GM18909 (cell line): Measurements from ENCODE around the gene RAB12.
"Not testable (repeated sequence)": the region's sequence is repeated elsewhere in the genome, so short reads cannot be mapped to it uniquely, and the experiment has no call there.

Source experiments
- ATAC-seq: cut with Tn5 transposase; IDR thresholded peaks from one replicate; pipeline ENCODE4 v1.9.1; 2021; ENCODE audit warnings: mild to moderate bottlenecking; ENCODE audit not compliant: unreplicated experiment, poor library complexity

The RAB12 gene

DNA sequence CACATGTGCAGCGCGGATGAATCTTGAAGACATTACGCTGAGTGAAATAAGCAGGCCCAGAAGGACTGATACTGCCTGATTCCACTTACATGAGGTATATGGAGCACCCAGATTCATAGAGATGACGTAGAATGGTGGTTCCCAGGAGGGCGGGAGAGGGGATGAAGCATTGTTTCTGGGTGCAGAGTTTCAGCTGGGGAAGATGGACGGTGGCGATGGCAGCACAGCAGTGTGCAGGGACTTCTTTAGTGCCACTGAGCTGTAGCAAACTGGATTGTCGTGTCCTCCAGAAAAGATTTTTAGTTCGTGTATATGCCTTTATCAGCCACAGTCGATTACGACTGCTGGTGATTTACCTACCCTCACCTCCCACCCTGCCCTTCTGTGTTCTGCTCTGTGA is 30.5 kb downstream of the RAB12 start:
- ATAC-seq, result no peak

DNA sequence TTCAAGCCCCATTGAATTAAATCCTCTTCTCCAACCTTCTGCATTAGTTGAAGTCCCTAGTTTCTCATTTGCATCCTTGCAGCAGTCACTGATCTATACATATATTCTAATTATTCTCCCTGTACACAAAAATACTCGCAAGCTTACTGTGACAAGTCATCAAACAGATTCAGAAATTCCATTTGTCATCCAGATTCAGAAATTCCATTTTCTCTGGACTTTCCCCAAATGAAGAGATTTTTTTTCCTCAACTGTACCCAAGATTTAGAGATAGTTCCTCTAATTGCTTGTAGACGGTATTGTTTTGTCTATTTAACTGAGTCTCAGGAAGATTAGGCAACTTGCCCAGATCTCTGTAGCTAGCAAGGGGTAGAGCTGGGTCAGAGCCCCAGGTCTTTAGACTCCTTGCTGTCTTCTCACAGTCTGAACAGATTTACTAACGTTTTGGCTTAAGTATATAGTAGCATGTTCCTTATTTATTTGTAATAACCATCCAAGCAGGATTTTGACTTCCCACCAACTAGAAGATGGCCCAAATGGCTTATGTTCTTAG is 34.2 kb downstream of the RAB12 start:
- no peak for ATAC-seq

DNA sequence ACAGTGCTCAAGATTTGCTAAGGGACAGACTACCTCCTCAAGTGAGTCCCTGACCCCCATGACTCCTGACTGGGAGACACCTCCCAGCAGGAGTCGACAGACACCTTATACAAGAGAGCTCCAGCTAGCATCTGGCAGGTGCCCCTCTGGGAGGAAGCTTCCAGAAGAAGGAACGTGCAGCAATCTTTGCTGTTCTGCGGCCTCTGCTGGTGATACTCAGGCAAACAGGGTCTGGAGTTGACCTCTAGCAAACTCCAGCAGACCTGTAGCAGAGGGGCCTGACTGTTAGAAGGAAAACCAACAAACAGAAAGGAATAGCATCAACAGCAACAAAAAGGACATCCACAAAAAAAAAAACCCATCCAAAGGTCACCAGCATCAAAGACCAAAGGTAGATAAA is 38.1 kb downstream of the RAB12 start:
- ATAC-seq, result not testable (repeated sequence)

DNA sequence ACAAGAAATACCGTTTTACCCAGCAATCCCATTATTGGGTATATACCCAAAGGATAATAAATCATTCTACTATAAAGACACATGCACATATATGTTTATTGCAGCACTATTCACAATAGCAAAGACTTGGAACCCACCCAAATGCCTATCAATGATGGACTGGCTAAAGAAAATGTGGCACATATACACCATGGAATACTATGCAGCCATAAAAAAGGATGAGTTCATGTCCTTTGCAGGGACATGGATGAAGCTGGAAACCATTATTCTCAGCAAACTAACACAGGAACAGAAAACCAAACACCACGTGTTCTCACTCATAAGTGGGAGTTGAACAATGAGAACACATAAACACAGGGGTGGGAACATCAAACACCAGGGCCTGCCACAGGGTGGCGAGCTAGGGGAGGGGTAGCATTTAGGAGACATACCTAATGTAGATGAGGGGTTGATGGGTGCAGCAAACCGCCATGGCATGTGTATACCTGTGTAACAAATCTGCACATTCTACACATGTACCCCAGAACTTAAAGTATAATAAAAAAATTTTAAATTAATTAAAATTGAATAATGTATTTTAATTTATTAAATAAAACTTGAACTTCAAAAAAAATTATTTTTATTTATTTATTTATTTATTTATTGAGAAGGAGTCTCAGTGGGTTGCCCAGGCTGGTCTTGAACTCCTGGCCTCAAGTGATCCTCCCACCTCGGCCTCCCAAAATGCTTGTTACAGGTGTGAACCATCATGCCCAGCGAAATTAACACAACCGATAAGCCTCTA is 42.4 kb downstream of the RAB12 start:
- ATAC-seq, result not testable (repeated sequence)

GRCh38 chr18:8654503-8655451 is 45.5 kb downstream of the RAB12 start:
- ATAC-seq, result no peak

GRCh38 chr18:8656232-8656631 is 47.0 kb downstream of the RAB12 start:
- no peak for ATAC-seq

DNA sequence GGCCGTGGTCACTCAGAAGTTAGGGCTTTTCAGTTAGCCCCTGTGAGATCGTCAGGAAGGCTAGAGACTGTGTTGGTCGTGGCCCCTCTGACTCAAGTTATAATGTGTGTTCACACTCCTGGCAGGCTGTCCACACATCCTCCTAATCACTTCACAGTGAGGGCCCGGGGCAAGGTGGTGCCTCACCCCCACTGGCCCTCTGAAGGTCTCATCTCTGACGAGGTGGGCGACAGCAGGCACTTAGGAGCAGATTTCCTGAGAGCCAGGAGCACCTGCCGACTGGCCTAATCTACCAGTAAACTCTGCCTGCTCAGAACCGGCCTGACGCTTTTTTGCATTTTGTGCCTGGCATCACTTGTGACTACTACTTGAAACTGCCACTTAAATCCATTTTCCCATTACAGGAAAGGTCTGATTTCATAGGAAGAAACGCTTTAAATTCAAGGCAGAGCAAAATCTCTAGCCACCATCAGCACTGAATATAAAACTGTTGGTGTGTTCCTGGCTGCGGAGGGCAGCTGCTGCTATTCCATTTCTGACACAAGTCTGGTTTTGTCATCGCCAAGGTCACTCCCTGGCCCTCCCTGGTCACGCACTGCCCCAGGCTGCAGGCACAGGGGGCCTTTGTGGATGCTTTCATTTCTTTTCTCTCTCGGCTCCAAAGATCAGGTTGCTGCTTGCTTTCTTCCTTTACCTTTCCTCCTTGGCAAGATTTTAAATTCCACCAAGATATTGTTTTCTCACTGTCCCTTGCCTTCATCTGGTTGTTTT is 48.0 kb downstream of the RAB12 start:
- no peak for ATAC-seq

GRCh38 chr18:8657873-8658470 is 48.7 kb downstream of the RAB12 start:
- no peak for ATAC-seq

DNA sequence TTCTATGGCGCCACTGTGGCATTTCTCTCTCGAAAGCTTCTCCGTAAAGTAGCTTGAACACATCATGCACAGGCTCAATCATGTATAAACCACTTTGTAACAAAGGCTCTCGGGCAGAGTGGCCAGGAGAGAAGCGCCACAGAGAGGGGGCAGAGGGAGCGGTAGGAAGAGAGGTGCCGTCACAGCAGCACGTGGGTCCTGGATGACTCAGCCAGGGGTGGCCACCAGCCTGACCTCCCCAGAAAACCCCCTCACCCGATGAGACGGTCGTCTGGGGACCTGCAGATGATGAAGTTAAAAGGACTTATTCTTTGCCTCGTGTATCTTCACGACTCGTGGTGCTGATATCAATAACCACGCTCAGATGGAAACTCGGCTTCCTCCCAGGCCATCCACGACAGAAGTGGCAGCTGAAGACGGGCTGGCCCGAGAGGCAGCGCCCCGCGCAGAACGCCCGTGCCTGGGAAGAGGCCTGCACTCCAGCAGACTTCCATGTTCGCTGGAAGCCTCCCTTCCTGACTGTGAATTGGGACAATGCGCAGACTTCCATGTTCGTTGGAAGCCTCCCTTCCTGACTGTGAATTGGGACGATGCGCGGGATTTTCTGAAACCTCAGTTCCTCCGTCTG is 49.7 kb downstream of the RAB12 start:
- no peak for ATAC-seq

DNA sequence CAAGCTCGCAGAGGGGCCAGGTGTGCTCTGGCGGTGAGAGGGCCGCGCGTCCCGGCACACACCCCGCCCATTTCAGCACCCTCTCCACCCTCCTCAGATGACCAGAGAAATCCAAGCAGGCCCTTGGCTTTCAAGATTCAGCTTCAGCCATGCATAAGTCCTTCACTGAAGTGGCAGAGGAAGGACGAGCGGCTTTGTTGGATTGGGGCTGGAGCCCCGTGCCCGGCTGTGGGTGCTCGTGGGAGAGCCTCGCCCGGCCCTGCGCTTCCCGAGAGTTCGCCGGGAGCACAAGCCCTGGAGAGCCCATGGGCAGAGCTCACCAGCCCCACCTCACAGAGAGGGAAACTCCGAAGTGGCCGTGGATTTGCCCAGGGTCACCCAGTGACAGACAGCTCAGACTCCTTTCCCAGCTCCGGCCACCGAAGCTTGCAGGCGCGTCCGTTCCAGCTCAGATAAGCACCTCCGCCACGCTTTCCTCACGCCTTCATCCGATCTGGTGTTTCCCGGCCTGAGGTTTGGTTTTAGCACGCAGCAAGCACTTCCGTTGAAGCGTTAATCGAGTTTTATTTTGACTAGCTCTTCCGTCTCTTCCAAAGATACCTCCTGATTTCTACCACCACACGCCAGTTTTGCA is 50.5 kb downstream of the RAB12 start:
- ATAC-seq, result no peak

- ATAC-seq, result no peak
Observed at GRCh38 chr18:8660316-8660715, 51.1 kb downstream of the RAB12 start.

- no peak for ATAC-seq
Observed at GRCh38 chr18:8661754-8662559, 52.7 kb downstream of the RAB12 start.

DNA sequence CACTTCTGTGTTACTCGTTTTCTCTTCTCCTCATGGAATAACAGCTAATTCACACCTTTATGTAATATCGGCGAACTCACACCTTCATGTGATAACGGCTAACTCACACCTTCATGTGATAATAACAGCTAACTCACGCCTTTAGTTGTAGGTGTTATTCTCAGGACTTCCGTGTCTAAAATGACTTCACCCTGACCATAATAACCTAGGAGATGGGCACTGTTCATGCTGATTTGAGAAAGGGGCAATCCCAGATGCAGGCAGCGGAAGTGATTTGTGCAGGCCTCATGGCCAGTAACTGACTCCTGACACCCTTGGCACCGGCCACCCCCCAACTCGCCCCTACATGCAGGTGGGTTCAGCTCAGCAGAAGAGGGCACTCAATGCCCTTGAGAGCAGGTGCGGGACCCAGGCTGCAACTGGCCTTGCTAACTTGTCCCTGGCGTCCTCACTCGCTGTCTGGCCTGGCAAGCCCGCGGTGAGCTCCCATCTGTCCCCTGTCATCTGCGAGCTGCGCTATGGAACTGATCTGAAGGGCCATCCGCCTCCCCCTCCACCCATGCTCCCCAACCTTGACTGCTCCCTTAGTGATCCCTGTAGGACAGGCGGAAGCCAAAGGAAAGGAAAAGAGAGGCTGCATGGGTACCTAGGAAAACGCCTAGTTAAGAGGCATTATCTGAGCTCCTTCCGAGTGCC is 53.5 kb downstream of the RAB12 start:
- ATAC-seq, result no peak

DNA sequence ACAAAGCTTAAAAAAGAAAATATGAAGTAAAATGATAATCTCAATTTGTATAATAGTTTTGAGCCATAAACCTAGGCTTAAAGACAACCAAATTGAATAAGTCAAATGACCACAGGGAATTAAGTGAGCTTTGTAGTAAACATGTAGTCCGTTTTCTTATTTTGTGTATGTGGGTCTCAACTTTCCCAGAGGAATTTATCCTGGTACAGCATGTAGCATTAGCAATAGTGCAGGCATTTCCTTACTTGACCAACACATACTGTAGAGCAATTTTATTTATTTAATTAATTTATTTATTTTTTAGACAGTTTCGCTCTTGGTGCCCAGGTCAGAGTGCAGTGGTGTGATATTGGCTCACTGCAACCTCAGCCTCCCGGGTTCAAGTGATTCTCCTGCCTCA is 58.6 kb downstream of the RAB12 start:
- no peak for ATAC-seq

DNA sequence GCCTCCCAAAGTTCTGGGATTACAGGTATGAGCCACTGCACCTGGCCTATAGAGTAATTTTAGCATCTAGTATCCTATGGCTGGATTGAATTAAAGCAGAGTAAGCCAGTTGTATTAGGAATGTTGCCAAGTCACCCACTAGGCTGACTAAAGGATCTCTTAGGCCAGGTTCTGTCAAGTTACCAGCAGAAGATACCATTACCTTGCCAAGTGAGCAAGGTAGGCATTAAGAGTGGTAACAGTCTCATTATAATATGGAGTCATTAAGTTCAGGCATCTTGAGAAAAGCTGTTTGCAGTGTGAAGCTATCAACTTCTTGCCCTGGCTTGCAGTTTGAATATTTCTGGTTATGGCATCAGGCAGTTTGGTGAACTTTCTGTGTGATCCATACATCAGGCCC is 59.1 kb downstream of the RAB12 start:
- no peak for ATAC-seq

DNA sequence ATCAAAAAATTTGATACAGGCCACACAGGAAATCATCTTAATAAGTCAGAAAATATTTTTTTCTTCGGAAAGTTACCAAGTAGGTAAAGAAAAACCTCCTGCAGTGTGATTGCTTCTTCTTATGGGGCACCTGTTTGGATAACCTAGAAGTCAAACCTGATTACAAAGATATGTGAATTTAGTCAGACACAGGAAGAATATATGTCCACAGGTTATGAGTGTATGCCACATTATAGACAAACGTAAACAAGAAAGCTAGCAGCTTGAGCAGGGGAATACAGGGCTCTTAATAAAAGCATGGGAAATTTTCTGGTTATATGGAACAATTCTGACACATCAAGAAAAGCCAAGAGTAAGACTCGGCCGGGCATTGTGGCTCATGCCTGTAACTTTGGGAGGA is 60.3 kb downstream of the RAB12 start:
- no peak for ATAC-seq

DNA sequence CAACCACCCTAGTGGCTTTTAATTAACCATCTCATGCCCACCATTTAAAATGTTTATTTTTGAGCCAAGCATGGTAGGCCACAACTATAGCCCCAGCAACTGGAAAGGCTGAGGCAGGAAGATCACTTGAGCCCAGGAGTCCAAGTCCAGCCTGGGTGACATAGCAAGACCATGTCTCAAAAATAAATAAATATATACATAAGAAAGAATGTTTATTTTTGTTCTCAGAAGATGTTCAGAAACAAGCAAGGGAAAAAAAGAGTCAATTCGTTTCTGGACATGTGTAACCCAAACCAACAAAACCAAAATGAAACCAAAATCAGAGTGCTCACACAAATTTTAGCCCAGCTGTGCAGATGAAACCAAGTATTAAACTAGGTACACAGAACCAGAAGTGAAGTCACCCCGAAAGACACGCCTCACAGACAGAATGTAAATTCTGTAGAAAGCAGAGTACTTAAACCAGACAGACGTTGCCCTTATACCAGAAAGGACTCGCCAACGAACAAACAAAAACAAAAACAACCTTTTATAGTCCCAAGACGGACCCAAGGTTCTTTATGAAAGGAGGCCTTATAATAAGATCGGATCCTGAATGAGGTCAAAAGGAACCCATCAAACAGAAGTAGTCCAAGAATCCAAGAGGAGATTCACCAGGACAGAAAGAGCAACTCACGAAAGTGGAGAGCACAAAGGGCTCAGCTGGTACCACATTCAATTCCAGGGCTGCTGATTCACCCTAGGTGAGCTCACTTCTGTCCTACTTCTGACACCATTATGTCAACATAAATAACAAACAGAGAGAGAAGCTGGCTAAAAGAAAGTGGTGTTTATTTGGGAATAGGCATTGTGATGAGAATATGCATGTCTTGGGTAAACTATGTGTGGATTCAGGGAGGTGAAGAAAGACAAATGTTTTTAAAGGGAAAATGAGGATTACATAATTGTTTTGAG is 64.3 kb downstream of the RAB12 start:
- ATAC-seq, result peak; percentile 94
